ENCODE data around the gene CHSY1. TPM values are rescaled to one million over a fixed set of nuclear protein-coding genes. Genes with fewer than 3 reads are reported as not detected.
A peak's percentile ranks its signal among the peaks of the same experiment; 100 is the strongest.

The CHSY1 gene
- total and polyA plus RNA-seq, 12 donors = 14.8 to 82.5 (median 34.2) TPM

GRCh38 chr15:101198031-101198575 lies 53.7 kb downstream of the CHSY1 start:
- Histone ChIP-seq H3K4me1 (replicated peaks in 1 of 2) (peaks cover 27 to 91% of the 10 kb centered on the region in 2 donors), H3K27ac (peak overlapping the region in 3 of 5 donors; percentile 33 to 90 (median 88)), H3K27me3 (no peaks in the 10 kb centered on the region), H3K9me3 (replicated peaks in 1 of 3) (no peaks in the 10 kb centered on the region), H3K36me3 (replicated peaks in 1 of 2) (no peaks in the 10 kb centered on the region), H3K4me3 (no peak overlapping the region)
- TF ChIP-seq CTCF (IDR thresholded peaks at IDR 0.05) = no peak
- TF ChIP-seq POLR2A (IDR thresholded peaks at IDR 0.05) = no peak
- DNase-seq = no peak
- 81 to 85% (median 84%) methylated on average over 15 to 16 of the region's 16 CpGs for WGBS, 4 donors
- intact Hi-C loops (cut with DNase I) = no loop called here

- H3K36me3 ChIP-seq (replicated peaks in 1 of 2) = no peaks in the 10 kb centered on the region
- whole genome bisulfite sequencing, 4 donors = 71 to 81% (median 78%) methylated on average over 8 of the region's 8 CpGs
- intact Hi-C loops (cut with DNase I) = no loop called here
- H3K4me1 ChIP-seq (replicated peaks in 1 of 2) = peaks cover 8 to 86% of the 10 kb centered on the region in 2 donors
- H3K27ac ChIP-seq = peak overlapping the region in 2 of 5 donors; percentile 61 to 71
- no peaks in the 10 kb centered on the region for H3K9me3 ChIP-seq (replicated peaks in 1 of 3)
- H3K27me3 ChIP-seq = no peaks in the 10 kb centered on the region
- no peak overlapping the region for H3K4me3 ChIP-seq
- no peak for DNase-seq
- TF ChIP-seq POLR2A (IDR thresholded peaks at IDR 0.05) = no peak
- TF ChIP-seq CTCF (IDR thresholded peaks at IDR 0.05) = no peak
These were observed 57.2 kb downstream of the CHSY1 start for GRCh38 chr15:101194546-101195125.

GRCh38 chr15:101193806-101194545 lies 57.9 kb downstream of the CHSY1 start:
- Histone ChIP-seq H3K9me3 (replicated peaks in 1 of 3) (no peaks in the 10 kb centered on the region), H3K27me3 (no peaks in the 10 kb centered on the region), H3K4me1 (replicated peaks in 1 of 2) (peaks cover 5 to 80% of the 10 kb centered on the region in 2 donors), H3K27ac (peak overlapping the region in 2 of 5 donors; percentile 61 to 71), H3K4me3 (peak overlapping the region in 1 of 4 donors; percentile 0), H3K36me3 (replicated peaks in 1 of 2) (no peaks in the 10 kb centered on the region)
- DNase-seq = no peak
- 62 to 74% (median 66%) methylated on average over 8 to 10 of the region's 10 CpGs for WGBS, 4 donors
- intact Hi-C loops (cut with DNase I) = no loop called here
- TF ChIP-seq CTCF (IDR thresholded peaks at IDR 0.05) (no peak), POLR2A (IDR thresholded peaks at IDR 0.05) (no peak)

GRCh38 chr15:101193120-101193644 lies 58.7 kb downstream of the CHSY1 start:
- H3K4me1 ChIP-seq (replicated peaks in 1 of 2) = peaks cover 5 to 81% of the 10 kb centered on the region in 2 donors
- no peak overlapping the region for H3K4me3 ChIP-seq
- no peak for DNase-seq
- no peaks in the 10 kb centered on the region for H3K27me3 ChIP-seq
- intact Hi-C loops (cut with DNase I) = no loop called here
- TF ChIP-seq CTCF (IDR thresholded peaks at IDR 0.05) (no peak), POLR2A (IDR thresholded peaks at IDR 0.05) (no peak)
- peak overlapping the region in 2 of 5 donors; percentile 61 to 71 for H3K27ac ChIP-seq
- no peaks in the 10 kb centered on the region for H3K36me3 ChIP-seq (replicated peaks in 1 of 2)
- no peaks in the 10 kb centered on the region for H3K9me3 ChIP-seq (replicated peaks in 1 of 3)
- 63 to 73% (median 68%) methylated on average over 17 of the region's 17 CpGs for WGBS, 4 donors
